NT2/D1 (cell line): Measurements from ENCODE around the gene DYDC2.

ENCODE experiments used
- SUZ12 ChIP-seq: IDR thresholded peaks from 2 replicates; pipeline ENCODE4 v1.6.1; 2011; ENCODE audit not compliant: insufficient read length, insufficient read depth; ENCODE audit errors: extremely low read depth
- YY1 ChIP-seq: IDR thresholded peaks from 2 replicates; pipeline ENCODE4 v1.6.1; 2011; ENCODE audit not compliant: insufficient read length, insufficient read depth
- ZNF274 ChIP-seq: IDR thresholded peaks from 2 replicates; pipeline ENCODE4 v1.6.1; 2011; ENCODE audit warnings: mild to moderate bottlenecking, low read depth, low read length

DNA sequence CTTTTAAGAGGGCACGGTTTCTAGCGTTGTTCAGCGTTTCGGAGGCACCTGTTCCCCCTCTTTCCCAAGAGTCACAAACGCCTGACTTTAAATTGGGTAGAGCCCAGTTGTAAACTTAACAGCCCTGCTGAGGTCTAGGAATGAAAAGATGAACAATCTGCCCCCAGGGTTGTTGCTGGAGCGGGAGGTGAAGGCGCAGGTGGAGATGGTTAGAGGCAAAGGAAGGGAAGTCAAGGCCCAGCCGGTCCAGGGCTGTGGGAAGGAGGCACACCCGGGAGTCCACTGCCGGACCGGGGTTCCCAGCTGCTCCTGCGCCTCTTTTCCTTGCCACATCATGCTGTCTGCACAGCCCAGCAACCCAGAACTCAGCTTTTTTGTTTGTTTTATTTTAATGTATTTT lies 52.5 kb downstream of the DYDC2 start:
- no peak for TF ChIP-seq YY1
- no peak for TF ChIP-seq SUZ12
- no peak for TF ChIP-seq ZNF274
